Occipital lobe (tissue), 2 donors: ENCODE data around the gene VPS4A. TPM values are rescaled to one million over a fixed set of nuclear protein-coding genes. Genes with fewer than 3 reads are reported as not detected.

Source experiments
- DNase-seq: peaks from one replicate; lab custom pipeline; 2025; lab: John Stamatoyannopoulos, UW
- total RNA-seq: library from RNA; depleted of rRNA; stranded (reverse); fragments of >200 nt; gene quantifications from one replicate; pipeline ENCODE4 v1.2.3, GENCODE V29; 2014

The VPS4A gene
- total RNA-seq, 1 donor from 2014 or later, result 34.6 TPM

- DNase-seq, result no peak
Observed at GRCh38 chr16:69307091-69307490, 4.1 kb upstream of the VPS4A start.

GRCh38 chr16:69307856-69308255 lies 3.3 kb upstream of the VPS4A start:
- DNase-seq, result no peak

GRCh38 chr16:69309316-69309715 lies 1.8 kb upstream of the VPS4A start:
- DNase-seq, result peak; percentile 41

- DNase-seq, result no peak
Observed at GRCh38 chr16:69311533-69312387, 610 bp downstream of the VPS4A start.

GRCh38 chr16:69313469-69313868 lies 2.3 kb downstream of the VPS4A start:
- no peak for DNase-seq

GRCh38 chr16:69314534-69314933 lies 3.4 kb downstream of the VPS4A start:
- no peak for DNase-seq

- DNase-seq, result no peak
Observed at GRCh38 chr16:69315486-69316311, 4.5 kb downstream of the VPS4A start.

GRCh38 chr16:69316595-69317034 lies 5.5 kb downstream of the VPS4A start:
- DNase-seq, result no peak

- DNase-seq, result no peak
Observed at GRCh38 chr16:69318177-69318910, 7.2 kb downstream of the VPS4A start.

- no peak for DNase-seq
Observed at GRCh38 chr16:69318911-69319289, 7.8 kb downstream of the VPS4A start.

GRCh38 chr16:69319381-69319780 lies 8.2 kb downstream of the VPS4A start:
- no peak for DNase-seq

- no peak for DNase-seq
Observed at GRCh38 chr16:69319826-69320739, 8.9 kb downstream of the VPS4A start.

GRCh38 chr16:69320740-69321073 lies 9.6 kb downstream of the VPS4A start:
- DNase-seq, result no peak

GRCh38 chr16:69321080-69321479 lies 9.9 kb downstream of the VPS4A start:
- no peak for DNase-seq

- no peak for DNase-seq
Observed at GRCh38 chr16:69322343-69322742, 11.2 kb downstream of the VPS4A start.

GRCh38 chr16:69323415-69323814 lies 12.3 kb downstream of the VPS4A start:
- no peak for DNase-seq

GRCh38 chr16:69324013-69324531 lies 12.9 kb downstream of the VPS4A start:
- no peak for DNase-seq

- DNase-seq, result no peak
Observed at GRCh38 chr16:69324585-69325253, 13.6 kb downstream of the VPS4A start.

GRCh38 chr16:69325784-69326171 lies 14.6 kb downstream of the VPS4A start:
- no peak for DNase-seq
